ENCODE results near the gene CYB5R3.
A peak's percentile ranks its signal among the peaks of the same experiment; 100 is the strongest.
"Not testable (repeated sequence)": the region's sequence is repeated elsewhere in the genome, so short reads cannot be mapped to it uniquely, and the experiment has no call there.

The CYB5R3 gene

DNA sequence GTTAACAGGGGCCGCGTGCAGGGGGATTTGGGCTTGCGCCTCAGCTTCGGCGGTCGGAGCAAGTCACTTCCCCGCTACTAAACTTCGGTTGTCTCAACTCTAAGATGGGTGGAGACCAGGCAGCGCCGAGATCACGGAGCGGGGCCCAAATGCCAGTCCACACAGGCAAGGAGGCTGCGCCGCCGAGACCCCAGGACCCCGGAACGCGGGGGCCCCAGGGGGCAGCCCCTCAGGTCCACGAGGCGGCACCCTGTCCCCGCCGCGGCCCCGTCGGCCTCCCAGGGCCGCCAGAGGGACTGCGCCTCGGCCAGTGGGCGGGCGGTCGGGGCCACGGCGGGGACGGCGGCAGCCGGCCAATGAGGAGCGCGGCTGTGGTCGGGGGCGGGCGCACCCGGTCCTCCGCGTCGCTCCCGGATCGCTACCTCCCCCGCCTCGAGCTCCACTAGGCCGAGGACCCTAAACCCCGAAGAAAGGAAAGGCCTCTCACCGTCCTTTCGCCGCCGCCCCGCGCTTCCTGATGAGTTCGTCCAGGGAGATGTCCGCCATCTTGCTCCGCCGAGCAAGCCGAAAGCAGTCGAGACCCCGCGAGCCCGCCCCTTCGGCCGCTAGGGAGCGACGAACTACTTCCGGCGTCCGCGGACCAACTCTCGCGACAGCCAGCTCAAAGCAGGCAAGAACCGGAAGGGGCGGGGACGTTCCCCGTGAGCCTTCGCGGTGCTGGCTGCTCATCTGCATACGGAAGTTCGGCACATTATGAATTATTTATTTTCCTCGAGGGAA, 34.7 kb downstream of the CYB5R3 start, which contains the start of gene POLDIP3:
TSS of gene POLDIP3 (minus strand) at position 572 of the 780 bp plus-strand sequence. CDS start at position 546, 26 bp downstream.
- H3K4me3 ChIP-seq, result peak within 1 kb of the TSS; percentile 62 to 82 (median 78)

DNA sequence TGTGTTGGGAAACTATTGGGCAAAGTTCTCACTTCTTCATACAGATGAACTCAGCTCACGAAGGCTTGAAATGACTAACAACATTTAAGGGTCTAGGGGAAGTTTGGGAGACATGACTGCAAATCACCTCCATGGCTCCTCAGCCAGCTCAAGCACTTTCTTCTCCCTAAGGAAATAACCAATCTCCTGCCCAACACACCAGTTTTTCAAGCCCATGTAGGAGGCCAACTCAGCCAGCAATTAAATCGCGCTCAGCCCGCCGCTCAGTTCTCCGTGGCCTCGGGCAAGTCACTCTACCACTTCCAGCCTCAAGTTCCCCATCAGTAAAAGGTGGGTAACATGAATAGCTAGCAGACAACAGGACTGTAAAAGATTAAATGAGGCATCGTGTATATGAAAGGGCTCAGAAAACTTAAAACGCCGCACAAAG, 35.3 kb downstream of the CYB5R3 start:
- Histone ChIP-seq H3K4me3 (peak overlapping the region; percentile 62 to 82 (median 78)), H3K27ac (peak overlapping the region; percentile 89 to 99 (median 97))

More for the DNA sequence above, 34.7 kb downstream of the CYB5R3 start, which contains the start of gene POLDIP3:
- peak within 1 kb of the TSS; percentile 89 to 99 (median 97) for H3K27ac ChIP-seq

GRCh38 chr22:42612336-42612735, 36.9 kb downstream of the CYB5R3 start:
- peak overlapping the region in 5 of 21 experiments; percentile 26 to 98 (median 96) for H3K27ac ChIP-seq
- no peak overlapping the region for H3K4me3 ChIP-seq

DNA sequence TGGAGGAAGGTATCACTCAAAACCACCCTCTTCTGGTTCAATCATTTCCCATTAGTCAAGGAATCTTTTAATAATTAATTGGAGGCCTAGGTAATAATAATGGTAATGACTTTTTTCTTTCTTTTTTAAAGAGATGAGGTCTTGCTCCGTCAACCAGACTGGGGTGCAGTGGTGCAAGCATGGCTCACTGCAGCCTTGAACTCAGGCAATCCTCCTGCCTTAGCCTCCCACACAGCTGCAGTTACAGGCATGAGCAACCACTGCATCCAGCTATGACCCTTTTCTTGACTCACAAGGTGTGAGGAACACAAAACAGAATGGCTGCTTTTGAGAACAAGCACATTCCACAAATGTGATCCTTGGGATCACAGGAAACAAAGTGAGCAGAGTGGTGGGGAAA, 38.1 kb downstream of the CYB5R3 start:
- Histone ChIP-seq H3K27ac (peak overlapping the region in 2 of 21 experiments; percentile 6 to 12), H3K4me3 (no peak overlapping the region)

GRCh38 chr22:42610186-42610585, 39.0 kb downstream of the CYB5R3 start:
- Histone ChIP-seq H3K4me3 (no peak overlapping the region), H3K27ac (peak overlapping the region in 13 of 21 experiments; percentile 6 to 79 (median 36))

DNA sequence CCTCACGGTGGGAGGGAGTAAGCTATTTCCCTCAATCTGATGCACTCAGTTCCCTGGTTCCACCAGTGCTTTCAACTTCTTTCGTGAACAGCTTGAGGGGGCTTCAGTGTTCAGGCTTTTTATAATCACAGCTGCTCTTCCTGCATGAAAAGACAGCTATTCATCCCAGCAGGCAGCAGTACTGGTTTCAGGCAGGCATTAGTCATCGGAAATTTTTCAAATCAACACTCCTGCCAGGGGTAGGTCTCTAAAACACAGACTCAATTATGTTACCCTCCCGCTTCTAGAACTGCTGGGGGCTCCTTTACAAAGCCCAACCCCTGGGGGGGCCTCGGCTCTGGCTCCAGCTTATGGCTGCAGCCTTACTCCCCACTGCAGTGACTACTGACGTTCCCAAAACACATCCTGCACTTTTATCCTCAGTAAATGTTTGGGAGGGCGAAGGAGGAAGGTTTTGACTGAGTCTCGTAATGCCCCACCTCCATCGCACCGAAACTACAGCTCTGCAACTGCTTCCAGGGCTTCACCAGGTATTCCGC, 40.3 kb downstream of the CYB5R3 start:
- Histone ChIP-seq H3K27ac (peak overlapping the region in 17 of 21 experiments; percentile 20 to 79 (median 55)), H3K4me3 (no peak overlapping the region)

DNA sequence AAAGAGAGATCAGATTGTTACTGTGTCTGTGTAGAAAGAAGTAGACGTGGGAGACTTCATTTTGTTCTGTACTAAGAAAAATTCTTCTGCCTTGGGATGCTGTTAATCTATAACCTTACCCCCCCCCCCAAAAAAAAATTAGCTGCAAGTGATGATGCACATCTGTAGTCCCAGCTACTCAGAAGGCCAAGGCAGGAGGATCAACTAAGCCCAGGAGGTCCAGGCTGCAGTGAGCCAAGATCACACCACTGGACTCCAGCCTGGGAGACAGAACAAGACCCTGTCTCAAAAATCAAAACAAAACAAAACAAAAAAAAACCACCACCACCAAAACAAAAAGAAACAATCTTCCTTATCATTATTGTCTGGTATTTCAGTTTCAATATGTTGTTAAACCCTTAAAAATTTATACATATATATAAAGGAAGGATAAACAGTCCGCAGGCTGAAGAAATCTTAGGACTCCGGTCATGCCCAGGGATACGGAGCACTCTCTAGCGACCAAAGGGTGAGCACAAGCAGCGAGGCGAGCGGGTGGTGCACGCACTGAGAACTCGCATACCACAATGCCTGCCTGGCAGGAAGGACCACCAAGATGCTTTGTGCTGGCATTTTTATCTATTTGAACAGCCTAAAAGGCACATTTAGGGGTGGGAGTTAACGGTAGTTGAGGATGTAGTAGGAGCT, 40.9 kb downstream of the CYB5R3 start:
- peak overlapping the region in 13 of 21 experiments; percentile 21 to 79 (median 55) for H3K27ac ChIP-seq
- H3K4me3 ChIP-seq, result no peak overlapping the region

DNA sequence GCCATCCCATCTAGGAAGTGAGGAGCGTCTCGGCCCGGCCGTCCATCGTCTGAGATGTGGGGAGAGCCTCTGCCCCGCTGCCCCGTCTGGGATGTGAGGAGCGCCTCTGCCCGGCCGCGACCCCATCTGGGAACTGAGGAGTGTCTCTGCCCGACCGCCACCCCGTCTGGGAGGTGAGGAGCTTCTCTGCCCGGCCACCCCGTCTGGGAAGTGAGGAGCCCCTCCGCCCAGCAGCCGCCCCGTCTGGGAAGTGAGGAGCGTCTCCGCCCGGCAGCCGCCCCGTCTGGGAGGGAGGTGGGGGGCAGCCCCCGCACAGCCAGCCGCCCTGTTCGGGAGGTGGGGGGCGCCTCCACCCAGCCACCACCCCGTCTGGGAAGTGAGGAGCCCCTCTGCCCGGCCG, 41.6 kb downstream of the CYB5R3 start:
- peak overlapping the region in 4 of 21 experiments; percentile 27 to 79 (median 54) for H3K27ac ChIP-seq
- not testable (repeated sequence) for H3K4me3 ChIP-seq

DNA sequence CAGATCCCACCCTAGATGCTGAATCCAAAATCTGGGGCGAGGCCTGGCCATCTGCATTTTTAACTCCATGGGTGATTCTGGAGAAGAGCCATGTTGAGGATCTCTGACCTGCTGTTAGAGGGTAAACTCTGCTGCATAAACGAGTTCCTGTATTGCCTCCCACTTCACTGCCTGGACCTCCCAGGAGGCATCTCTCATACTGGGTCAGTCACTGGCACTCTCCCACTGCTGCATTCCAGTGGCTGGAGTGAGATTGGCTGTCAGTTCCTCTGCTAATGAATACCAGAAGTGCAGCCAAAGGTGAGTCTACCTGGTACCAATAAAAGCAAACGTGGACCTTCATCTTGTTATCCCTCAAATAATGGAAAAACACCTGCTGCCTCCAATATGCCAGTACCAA, 44.8 kb downstream of the CYB5R3 start:
- H3K27ac ChIP-seq, result peak overlapping the region in 1 of 21 experiments; percentile 14

GRCh38 chr22:42603427-42603826, 45.8 kb downstream of the CYB5R3 start:
- peak overlapping the region in 1 of 21 experiments; percentile 22 for H3K27ac ChIP-seq
- no peak overlapping the region for H3K4me3 ChIP-seq

More for the DNA sequence above, 44.8 kb downstream of the CYB5R3 start:
- H3K4me3 ChIP-seq, result no peak overlapping the region

DNA sequence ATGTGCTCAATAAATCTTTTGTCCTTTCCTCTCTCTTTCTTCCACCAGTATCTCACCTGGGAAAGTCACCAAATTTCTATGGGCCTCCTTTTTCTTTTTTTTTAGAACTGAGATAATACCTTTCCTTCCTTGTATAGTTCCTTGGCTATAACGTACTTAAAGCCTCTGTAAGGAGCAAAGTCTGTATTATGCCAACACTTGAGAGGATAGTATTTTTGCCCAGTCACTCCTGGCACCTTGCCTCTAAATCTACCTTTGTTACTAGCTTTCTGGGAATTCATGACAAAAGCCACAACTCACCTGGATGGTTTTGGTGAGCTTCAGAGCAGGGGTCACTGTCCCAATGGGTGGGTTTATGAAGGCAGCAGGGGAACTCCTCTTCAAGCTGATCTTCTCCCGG, 46.7 kb downstream of the CYB5R3 start:
- Histone ChIP-seq H3K27ac (peak overlapping the region in 1 of 21 experiments; percentile 22), H3K4me3 (no peak overlapping the region)

DNA sequence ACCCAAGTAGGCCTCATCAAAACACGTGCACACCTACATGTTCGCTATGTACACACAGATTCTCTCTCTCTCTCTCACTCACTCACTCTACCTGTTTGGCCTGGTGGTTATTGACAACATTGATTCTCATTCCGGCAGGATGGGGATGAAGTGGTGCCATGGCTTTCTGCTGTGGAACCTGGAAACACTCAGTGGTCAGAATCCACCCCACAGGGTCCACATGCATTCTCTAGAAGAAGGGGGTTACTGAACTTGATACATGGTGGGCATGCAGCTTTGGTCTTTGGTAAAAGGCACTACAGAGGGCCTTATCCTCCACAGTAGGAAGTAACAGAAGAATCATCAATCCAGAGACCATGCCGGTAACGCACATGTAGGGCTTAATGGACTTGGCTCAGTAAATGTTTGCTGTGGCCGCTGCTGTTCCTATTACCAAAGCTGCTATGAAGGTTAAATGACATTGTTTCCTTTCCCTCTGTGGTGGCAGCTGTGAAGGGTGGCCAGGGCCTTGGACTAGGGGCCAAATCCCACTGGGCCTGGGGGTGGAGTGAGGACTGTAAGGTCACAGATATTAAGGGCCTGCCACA, 47.2 kb downstream of the CYB5R3 start:
- Histone ChIP-seq H3K27ac (peak overlapping the region in 1 of 21 experiments; percentile 22), H3K4me3 (no peak overlapping the region)

- Histone ChIP-seq H3K27ac (peak overlapping the region in 2 of 21 experiments; percentile 25 to 28), H3K4me3 (no peak overlapping the region)
Measured at GRCh38 chr22:42596863-42597530, 52.2 kb downstream of the CYB5R3 start.

DNA sequence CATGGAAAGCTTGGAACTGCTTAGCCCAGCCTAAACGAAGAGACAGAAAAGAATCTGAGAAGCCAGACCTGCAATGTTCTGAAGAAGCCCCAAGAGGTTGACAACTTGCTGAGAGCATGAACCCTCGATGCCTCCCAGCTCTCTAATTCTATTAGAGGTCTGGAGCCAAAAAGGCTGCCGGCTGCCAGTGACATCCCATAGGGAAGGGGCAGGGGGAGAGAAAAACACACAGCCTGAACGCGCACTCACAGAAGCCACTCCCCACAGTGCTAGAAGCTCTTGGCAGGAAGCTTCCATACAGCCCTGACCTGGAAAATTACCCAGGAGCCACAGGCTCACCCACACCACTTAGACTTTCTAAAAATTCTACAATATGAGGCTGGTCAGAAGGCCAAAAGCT, 52.9 kb downstream of the CYB5R3 start:
- Histone ChIP-seq H3K27ac (peak overlapping the region in 2 of 21 experiments; percentile 25 to 28), H3K4me3 (no peak overlapping the region)

DNA sequence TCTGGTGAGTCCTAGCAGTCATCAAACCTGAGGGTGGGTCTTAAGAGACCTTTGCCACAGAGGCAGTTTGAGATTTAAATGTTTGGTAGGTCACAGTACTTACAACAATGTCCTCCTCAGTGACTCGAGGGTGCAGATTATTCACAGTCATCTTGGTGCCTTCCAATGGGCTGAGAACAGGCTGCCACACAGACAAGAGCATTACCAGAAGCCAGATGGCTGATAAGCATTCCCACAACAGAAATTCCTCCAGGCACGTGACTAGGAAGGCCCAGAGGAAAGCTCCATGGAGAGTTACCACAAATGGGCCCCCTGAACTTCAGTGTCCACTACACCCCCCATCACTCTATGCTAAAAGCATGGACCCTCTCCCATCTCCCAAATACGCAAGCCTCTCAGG, 53.8 kb downstream of the CYB5R3 start:
- no peak overlapping the region for H3K4me3 ChIP-seq
- peak overlapping the region in 1 of 21 experiments; percentile 28 for H3K27ac ChIP-seq

GRCh38 chr22:42591987-42592386, 57.2 kb downstream of the CYB5R3 start:
- Histone ChIP-seq H3K4me3 (no peak overlapping the region), H3K27ac (no peak overlapping the region)

- Histone ChIP-seq H3K27ac (no peak overlapping the region), H3K4me3 (no peak overlapping the region)
Measured at GRCh38 chr22:42587588-42588175, 61.5 kb downstream of the CYB5R3 start.

DNA sequence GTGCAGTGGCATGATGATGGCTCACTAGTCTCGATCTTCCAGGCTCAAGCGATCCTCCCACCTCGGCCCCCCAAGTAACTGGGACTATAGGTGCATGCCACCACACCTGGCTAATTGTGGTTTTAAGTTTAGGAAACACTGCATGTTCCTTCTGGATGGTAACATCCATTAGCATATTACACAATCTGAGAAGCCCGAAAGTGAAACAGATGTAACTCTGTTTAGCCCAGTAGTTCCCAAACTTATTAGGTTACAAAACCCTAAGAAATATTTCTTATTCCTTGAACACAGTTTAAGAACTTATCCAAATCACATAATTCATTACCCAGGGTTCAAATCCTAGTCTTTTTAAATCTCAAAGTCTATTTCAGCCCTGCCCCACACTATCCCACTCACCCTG, 62.8 kb downstream of the CYB5R3 start:
- Histone ChIP-seq H3K27ac (peak overlapping the region in 1 of 21 experiments; percentile 20), H3K4me3 (no peak overlapping the region)

GRCh38 chr22:42585096-42585495, 64.1 kb downstream of the CYB5R3 start:
- H3K4me3 ChIP-seq, result no peak overlapping the region
- H3K27ac ChIP-seq, result no peak overlapping the region
